Adrenal gland (tissue), 5 donors: ENCODE results near the gene ALDH3B2.

Experiments
- POLR2A ChIP-seq, 2 donors: fragments of 450-650 bp; IDR thresholded peaks; one replicate each; pipeline ENCODE4 v1.6.1; 2017; ENCODE audit warnings: antibody characterized with exemption in 2 of 2, mild to moderate bottlenecking in 2 of 2, moderate library complexity in 1 of 2
- TF ChIP-seq, protein P1 (sequence below), 6 experiments: fragments of 450-650 bp in 4 of 6; fragments of 200-600 bp in 2 of 6; sonication (generic) in 1 of 6; IDR thresholded peaks; 1 replicate in 5 of 6; 2 replicates in 1 of 6; pipeline versions ENCODE4 v1.5.1 to v1.8.0; 2016 to 2021; ENCODE audit warnings: antibody characterized with exemption in 6 of 6, mild to moderate bottlenecking in 2 of 6, moderate library complexity in 1 of 6
- donor health status: DM: no; HTN: no; CAD: no.

DNA sequence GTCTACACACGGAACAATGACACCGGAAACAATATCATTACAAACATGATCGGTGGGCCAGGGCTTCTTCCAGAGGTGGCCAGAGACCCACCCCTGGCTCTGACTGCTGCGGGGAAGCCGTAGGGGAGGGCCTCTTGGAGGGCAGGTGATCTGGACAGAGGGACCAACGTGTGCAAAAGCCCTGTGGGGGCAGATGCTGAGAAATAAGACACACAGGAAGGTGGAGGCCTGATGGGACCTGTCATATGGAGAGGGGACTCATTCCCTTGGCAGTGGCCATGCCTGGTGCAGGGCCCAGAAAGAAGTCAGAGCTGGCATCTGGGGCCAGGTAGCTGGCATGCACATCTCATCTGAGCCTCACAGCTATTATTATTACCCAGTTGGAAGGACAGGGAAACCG lies 1.1 kb downstream of the ALDH3B2 start:
- TF ChIP-seq, protein P1, sequence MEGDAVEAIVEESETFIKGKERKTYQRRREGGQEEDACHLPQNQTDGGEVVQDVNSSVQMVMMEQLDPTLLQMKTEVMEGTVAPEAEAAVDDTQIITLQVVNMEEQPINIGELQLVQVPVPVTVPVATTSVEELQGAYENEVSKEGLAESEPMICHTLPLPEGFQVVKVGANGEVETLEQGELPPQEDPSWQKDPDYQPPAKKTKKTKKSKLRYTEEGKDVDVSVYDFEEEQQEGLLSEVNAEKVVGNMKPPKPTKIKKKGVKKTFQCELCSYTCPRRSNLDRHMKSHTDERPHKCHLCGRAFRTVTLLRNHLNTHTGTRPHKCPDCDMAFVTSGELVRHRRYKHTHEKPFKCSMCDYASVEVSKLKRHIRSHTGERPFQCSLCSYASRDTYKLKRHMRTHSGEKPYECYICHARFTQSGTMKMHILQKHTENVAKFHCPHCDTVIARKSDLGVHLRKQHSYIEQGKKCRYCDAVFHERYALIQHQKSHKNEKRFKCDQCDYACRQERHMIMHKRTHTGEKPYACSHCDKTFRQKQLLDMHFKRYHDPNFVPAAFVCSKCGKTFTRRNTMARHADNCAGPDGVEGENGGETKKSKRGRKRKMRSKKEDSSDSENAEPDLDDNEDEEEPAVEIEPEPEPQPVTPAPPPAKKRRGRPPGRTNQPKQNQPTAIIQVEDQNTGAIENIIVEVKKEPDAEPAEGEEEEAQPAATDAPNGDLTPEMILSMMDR (IDR thresholded peaks at IDR 0.05): no peak
- TF ChIP-seq POLR2A (IDR thresholded peaks at IDR 0.05): no peak
